Mesendoderm (in vitro differentiated cells): ENCODE measurements around the gene PPDPF.
A peak's percentile ranks its signal among the peaks of the same experiment; 100 is the strongest.

Experiments
- DNase-seq: peaks from one replicate; pipeline ENCODE4 v3.0.0; 2013
- H2AK5ac ChIP-seq: 2 replicates; pipeline ENCODE4 v1.6.1; 2013; ENCODE audit warnings: low read length, inconsistent platforms
- H2BK120ac ChIP-seq: 2 replicates; pipeline ENCODE4 v1.6.1; 2013; ENCODE audit warnings: low read depth, mild to moderate bottlenecking, low read length, moderate library complexity, mixed read lengths
- H2BK15ac ChIP-seq: replicated peaks from 2 replicates; pipeline ENCODE4 v1.6.1; 2013; ENCODE audit warnings: low read depth, mild to moderate bottlenecking, moderate library complexity
- H2BK5ac ChIP-seq: 2 replicates; pipeline ENCODE4 v1.6.1; 2013; ENCODE audit warnings: low read length, inconsistent platforms
- H3K18ac ChIP-seq: 2 replicates; pipeline ENCODE4 v1.6.1; 2013; ENCODE audit warnings: mild to moderate bottlenecking, low read length, mixed read lengths
- H3K23ac ChIP-seq: one replicate; pipeline ENCODE4 v1.6.1; 2013; ENCODE audit warnings: low read length
- H3K27ac ChIP-seq: 2 replicates; pipeline ENCODE4 v1.5.1; 2013; ENCODE audit warnings: low read depth, mild to moderate bottlenecking, inconsistent platforms, low read length, moderate library complexity
- H3K27me3 ChIP-seq: 2 replicates; pipeline ENCODE4 v1.6.1; 2013; ENCODE audit warnings: low read length, control low read depth, mild to moderate bottlenecking, inconsistent platforms; ENCODE audit not compliant: insufficient read depth, poor library complexity
- H3K36me3 ChIP-seq: 2 replicates; pipeline ENCODE4 v1.6.1; 2013; ENCODE audit warnings: low read length, inconsistent platforms; ENCODE audit not compliant: control insufficient read depth, insufficient read depth
- H3K4ac ChIP-seq: one replicate; pipeline ENCODE4 v1.6.1; 2013; ENCODE audit warnings: low read depth, mild to moderate bottlenecking, low read length, moderate library complexity
- H3K4me1 ChIP-seq: 2 replicates; pipeline ENCODE4 v1.6.1; 2013; ENCODE audit warnings: low read depth, low read length, inconsistent platforms; ENCODE audit not compliant: control insufficient read depth
- H3K4me2 ChIP-seq: 2 replicates; pipeline ENCODE4 v1.6.1; 2013; ENCODE audit warnings: low read length
- H3K4me3 ChIP-seq: 2 replicates; pipeline ENCODE4 v1.5.1; 2013; ENCODE audit warnings: mild to moderate bottlenecking, low read length
- H3K56ac ChIP-seq: one replicate; pipeline ENCODE4 v1.6.1; 2013; ENCODE audit warnings: low read length
- H3K79me1 ChIP-seq: 2 replicates; pipeline ENCODE4 v1.6.1; 2013; ENCODE audit warnings: low read length, inconsistent platforms
- H3K79me2 ChIP-seq: 2 replicates; pipeline ENCODE4 v1.6.1; 2013; ENCODE audit warnings: mild to moderate bottlenecking, low read length; ENCODE audit not compliant: control insufficient read depth, insufficient read depth
- H3K9ac ChIP-seq: 2 replicates; pipeline ENCODE4 v1.6.1; 2013; ENCODE audit warnings: low read length, inconsistent platforms
- H4K5ac ChIP-seq: one replicate; pipeline ENCODE4 v1.6.1; 2013; ENCODE audit warnings: low read length
- H4K8ac ChIP-seq: one replicate; pipeline ENCODE4 v1.6.1; 2013; ENCODE audit warnings: low read depth, mild to moderate bottlenecking, control low read depth, low read length, moderate library complexity
- WGBS: extraction: QIAGEN DNeasy Blood & Tissue Kit; methylation state at CpG from one replicate; pipeline ENCODE4 v1.1.7; 2013; ENCODE audit warnings: low lambda C conversion rate, missing lambda C conversion rate; ENCODE audit not compliant: insufficient coverage; ENCODE audit errors: extremely low coverage; 5-methylcytosine and 5-hydroxymethylcytosine counted together

Gene PPDPF

GRCh38 chr20:63494084-63494419, 26.5 kb upstream of the PPDPF start:
- no peak overlapping the region for H2BK5ac ChIP-seq
- no CpG with 5 or more reads among the region's 7 CpGs for WGBS
- H3K27me3 ChIP-seq = peaks cover 4% of the 10 kb centered on the region

GRCh38 chr20:63494420-63495166, 26.0 kb upstream of the PPDPF start:
- H2BK120ac ChIP-seq = no peak overlapping the region
- peaks cover 2% of the 10 kb centered on the region for H3K27me3 ChIP-seq
- H4K8ac ChIP-seq = no peak overlapping the region
- no peaks in the 10 kb centered on the region for H3K36me3 ChIP-seq
- no peak overlapping the region for H3K4me3 ChIP-seq
- H2AK5ac ChIP-seq = no peak overlapping the region
- H3K79me2 ChIP-seq = no peaks in the 10 kb centered on the region
- no peak overlapping the region for H3K27ac ChIP-seq
- H2BK5ac ChIP-seq = no peak overlapping the region
- H3K9ac ChIP-seq = no peak overlapping the region
- no CpG with 5 or more reads among the region's 51 CpGs for WGBS
- no peak overlapping the region for H3K4ac ChIP-seq
- H2BK15ac ChIP-seq = no peak overlapping the region
- no peak overlapping the region for H3K23ac ChIP-seq
- no peak overlapping the region for H3K18ac ChIP-seq
- no peaks in the 10 kb centered on the region for H3K79me1 ChIP-seq
- DNase-seq = no peak
- no peak overlapping the region for H3K4me2 ChIP-seq
- H3K4me1 ChIP-seq = no peaks in the 10 kb centered on the region
- H3K56ac ChIP-seq = no peak overlapping the region
- no peak overlapping the region for H4K5ac ChIP-seq

More at GRCh38 chr20:63494084-63494419, 26.5 kb upstream of the PPDPF start:
- Histone ChIP-seq H3K9ac (no peak overlapping the region), H3K4me2 (no peak overlapping the region), H3K18ac (no peak overlapping the region), H3K4me3 (no peak overlapping the region), H3K23ac (no peak overlapping the region), H3K4me1 (no peaks in the 10 kb centered on the region), H3K36me3 (no peaks in the 10 kb centered on the region), H3K27ac (no peak overlapping the region), H4K8ac (no peak overlapping the region), H2BK15ac (no peak overlapping the region), H3K79me1 (no peaks in the 10 kb centered on the region), H2AK5ac (no peak overlapping the region), H3K79me2 (no peaks in the 10 kb centered on the region), H4K5ac (no peak overlapping the region), H3K4ac (no peak overlapping the region), H2BK120ac (no peak overlapping the region), H3K56ac (no peak overlapping the region)
- DNase-seq = no peak

GRCh38 chr20:63495167-63495720, 25.3 kb upstream of the PPDPF start:
- Histone ChIP-seq H3K4me3 (no peak overlapping the region), H3K27me3 (peaks cover 2% of the 10 kb centered on the region), H3K23ac (no peak overlapping the region), H2BK120ac (no peak overlapping the region), H3K36me3 (no peaks in the 10 kb centered on the region), H3K4ac (no peak overlapping the region), H4K8ac (no peak overlapping the region), H2BK15ac (no peak overlapping the region), H3K56ac (no peak overlapping the region), H3K18ac (no peak overlapping the region), H3K4me1 (no peaks in the 10 kb centered on the region), H3K9ac (no peak overlapping the region), H2BK5ac (no peak overlapping the region), H3K79me1 (no peaks in the 10 kb centered on the region), H3K4me2 (no peak overlapping the region), H4K5ac (no peak overlapping the region), H3K79me2 (no peaks in the 10 kb centered on the region), H3K27ac (no peak overlapping the region), H2AK5ac (no peak overlapping the region)
- DNase-seq = no peak
- WGBS = no CpG with 5 or more reads among the region's 8 CpGs

DNA sequence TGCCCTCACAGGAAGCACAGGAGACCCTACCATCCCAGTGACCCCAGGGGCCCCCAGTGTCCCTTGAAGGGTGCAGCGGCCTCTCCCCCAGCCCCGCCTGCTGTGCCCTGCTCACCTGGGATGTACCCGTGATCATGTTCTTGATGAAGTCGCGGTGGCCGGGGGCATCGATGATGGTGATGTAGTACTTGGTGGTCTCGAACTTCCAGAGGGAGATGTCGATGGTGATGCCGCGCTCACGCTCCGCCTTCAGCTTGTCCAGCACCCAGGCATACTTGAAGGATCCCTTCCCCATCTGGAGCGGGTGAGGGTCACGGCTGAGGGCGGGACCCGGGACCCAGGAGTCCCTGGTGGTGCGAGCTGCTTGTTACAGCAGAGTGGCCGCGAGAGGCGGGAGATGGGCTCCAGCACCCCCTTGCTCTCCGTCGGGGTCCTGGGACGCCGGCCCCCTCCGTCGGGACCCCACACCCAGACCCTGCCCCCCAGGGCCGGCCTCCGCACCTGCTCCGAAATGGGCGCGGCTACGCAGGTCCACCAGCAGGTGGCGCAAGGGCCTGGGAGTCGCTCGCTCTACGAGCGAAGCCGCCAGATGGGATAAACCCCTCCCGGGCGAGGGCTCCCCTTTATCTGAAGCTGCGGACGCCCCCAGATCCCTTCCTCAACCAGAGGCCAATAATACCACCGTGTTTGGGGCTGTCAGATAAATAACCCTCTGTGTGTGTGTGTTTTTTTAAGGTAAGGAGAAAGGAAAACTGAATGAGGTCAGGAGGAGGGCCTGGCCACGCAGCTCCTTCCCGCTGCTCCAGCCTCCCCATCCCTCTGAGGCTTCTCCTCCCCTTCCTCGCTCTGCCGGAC, 24.6 kb upstream of the PPDPF start:
- Histone ChIP-seq H3K18ac (no peak overlapping the region), H3K27ac (no peak overlapping the region), H3K4ac (no peak overlapping the region), H2BK15ac (no peak overlapping the region), H2BK5ac (no peak overlapping the region), H3K56ac (peak overlapping the region; percentile 34), H2AK5ac (no peak overlapping the region), H3K23ac (no peak overlapping the region), H3K36me3 (no peaks in the 10 kb centered on the region), H4K8ac (no peak overlapping the region), H3K4me2 (peak overlapping the region; percentile 46), H3K79me1 (no peaks in the 10 kb centered on the region), H3K4me3 (no peak overlapping the region), H3K4me1 (no peaks in the 10 kb centered on the region), H4K5ac (no peak overlapping the region), H3K9ac (no peak overlapping the region), H3K79me2 (no peaks in the 10 kb centered on the region), H3K27me3 (peaks cover 2% of the 10 kb centered on the region), H2BK120ac (no peak overlapping the region)
- no CpG with 5 or more reads among the region's 48 CpGs for WGBS
- peak; percentile 53 for DNase-seq

DNA sequence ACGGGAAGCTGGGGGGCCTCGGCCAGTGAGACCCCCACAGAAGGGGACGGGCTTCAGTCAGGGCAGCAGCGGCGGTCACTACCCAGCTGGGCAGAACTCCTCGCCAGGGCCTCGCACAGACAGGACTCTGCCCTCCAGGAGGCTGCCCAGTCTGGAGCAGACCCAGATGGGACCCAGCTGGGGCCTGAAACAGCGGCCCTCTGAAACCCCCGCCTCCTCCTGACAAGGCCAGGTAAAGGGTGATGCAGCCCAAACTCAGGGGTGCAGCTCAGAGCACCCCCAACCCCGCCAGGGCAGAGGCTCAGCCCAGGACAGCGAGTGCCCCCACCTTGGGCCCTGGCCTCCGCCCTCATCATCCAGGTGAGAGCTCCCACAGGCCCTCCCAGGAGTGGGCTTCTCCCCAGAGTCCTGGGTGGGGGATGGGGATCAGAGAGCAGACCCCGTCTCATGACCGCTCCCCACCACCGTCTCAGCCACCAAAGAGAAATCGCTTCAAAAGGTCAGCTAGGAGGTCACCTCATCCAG, 23.9 kb upstream of the PPDPF start:
- no peak overlapping the region for H3K4me3 ChIP-seq
- no peaks in the 10 kb centered on the region for H3K4me1 ChIP-seq
- no peak overlapping the region for H3K4ac ChIP-seq
- H3K79me2 ChIP-seq = no peaks in the 10 kb centered on the region
- no peak overlapping the region for H2BK5ac ChIP-seq
- H4K5ac ChIP-seq = no peak overlapping the region
- no peak overlapping the region for H3K56ac ChIP-seq
- WGBS = no CpG with 5 or more reads among the region's 16 CpGs
- no peak overlapping the region for H4K8ac ChIP-seq
- H3K36me3 ChIP-seq = no peaks in the 10 kb centered on the region
- H3K9ac ChIP-seq = no peak overlapping the region
- no peak overlapping the region for H2AK5ac ChIP-seq
- no peak overlapping the region for H2BK120ac ChIP-seq
- H3K18ac ChIP-seq = no peak overlapping the region
- H3K27me3 ChIP-seq = peaks cover 2% of the 10 kb centered on the region
- no peak for DNase-seq
- no peak overlapping the region for H3K27ac ChIP-seq
- H3K23ac ChIP-seq = no peak overlapping the region
- no peak overlapping the region for H3K4me2 ChIP-seq
- no peaks in the 10 kb centered on the region for H3K79me1 ChIP-seq
- no peak overlapping the region for H2BK15ac ChIP-seq
